IPS-18a (cell line): Measurements from ENCODE around the gene SPATA13.

Experiments
- H3K27ac ChIP-seq: one replicate; pipeline ENCODE4 v1.5.1; 2013; ENCODE audit warnings: low read length
- H3K27me3 ChIP-seq: one replicate; pipeline ENCODE4 v1.6.1; 2013; ENCODE audit warnings: mild to moderate bottlenecking, low read length; ENCODE audit not compliant: control insufficient read depth, insufficient read depth
- H3K36me3 ChIP-seq: one replicate; pipeline ENCODE4 v1.6.1; 2013; ENCODE audit warnings: low read depth, low read length; ENCODE audit not compliant: control insufficient read depth
- H3K4me1 ChIP-seq: one replicate; pipeline ENCODE4 v1.6.1; 2013; ENCODE audit warnings: low read depth, low read length; ENCODE audit not compliant: control insufficient read depth
- H3K4me3 ChIP-seq: one replicate; pipeline ENCODE4 v1.5.1; 2013; ENCODE audit warnings: low read length
- H3K9ac ChIP-seq: one replicate; pipeline ENCODE4 v1.6.1; 2013; ENCODE audit warnings: mild to moderate bottlenecking, low read length, moderate library complexity
- H3K9me3 ChIP-seq: one replicate; pipeline ENCODE4 v1.6.1; 2013; ENCODE audit warnings: low read depth, low read length; ENCODE audit not compliant: control insufficient read depth

The SPATA13 gene

GRCh38 chr13:24142886-24143285 is 17.6 kb upstream of the SPATA13 start:
- Histone ChIP-seq H3K27me3 (no peaks in the 10 kb centered on the region), H3K27ac (no peak overlapping the region), H3K36me3 (no peaks in the 10 kb centered on the region), H3K9me3 (no peaks in the 10 kb centered on the region), H3K4me3 (no peak overlapping the region), H3K4me1 (peaks cover 30% of the 10 kb centered on the region), H3K9ac (no peak overlapping the region)

- Histone ChIP-seq H3K27ac (no peak overlapping the region), H3K4me3 (no peak overlapping the region), H3K4me1 (peaks cover 41% of the 10 kb centered on the region), H3K9me3 (no peaks in the 10 kb centered on the region), H3K9ac (no peak overlapping the region), H3K36me3 (no peaks in the 10 kb centered on the region), H3K27me3 (no peaks in the 10 kb centered on the region)
Measured at GRCh38 chr13:24145240-24145639, 15.3 kb upstream of the SPATA13 start.

- no peaks in the 10 kb centered on the region for H3K36me3 ChIP-seq
- no peaks in the 10 kb centered on the region for H3K27me3 ChIP-seq
- no peak overlapping the region for H3K27ac ChIP-seq
- H3K4me3 ChIP-seq: no peak overlapping the region
- H3K9ac ChIP-seq: no peak overlapping the region
- no peaks in the 10 kb centered on the region for H3K9me3 ChIP-seq
- peaks cover 41% of the 10 kb centered on the region for H3K4me1 ChIP-seq
Measured at GRCh38 chr13:24145674-24146073, 14.8 kb upstream of the SPATA13 start.

- no peaks in the 10 kb centered on the region for H3K27me3 ChIP-seq
- H3K9ac ChIP-seq: no peak overlapping the region
- H3K36me3 ChIP-seq: no peaks in the 10 kb centered on the region
- H3K4me1 ChIP-seq: peaks cover 31% of the 10 kb centered on the region
- H3K9me3 ChIP-seq: no peaks in the 10 kb centered on the region
- H3K4me3 ChIP-seq: no peak overlapping the region
- H3K27ac ChIP-seq: no peak overlapping the region
Measured at GRCh38 chr13:24146961-24147569, 13.5 kb upstream of the SPATA13 start.

GRCh38 chr13:24147570-24147963 is 13.0 kb upstream of the SPATA13 start:
- H3K4me1 ChIP-seq: peaks cover 26% of the 10 kb centered on the region
- no peaks in the 10 kb centered on the region for H3K9me3 ChIP-seq
- no peak overlapping the region for H3K9ac ChIP-seq
- no peak overlapping the region for H3K4me3 ChIP-seq
- no peak overlapping the region for H3K27ac ChIP-seq
- H3K36me3 ChIP-seq: no peaks in the 10 kb centered on the region
- H3K27me3 ChIP-seq: no peaks in the 10 kb centered on the region

- no peaks in the 10 kb centered on the region for H3K36me3 ChIP-seq
- no peaks in the 10 kb centered on the region for H3K9me3 ChIP-seq
- H3K9ac ChIP-seq: no peak overlapping the region
- H3K4me1 ChIP-seq: peaks cover 22% of the 10 kb centered on the region
- H3K4me3 ChIP-seq: no peak overlapping the region
- H3K27me3 ChIP-seq: no peaks in the 10 kb centered on the region
- no peak overlapping the region for H3K27ac ChIP-seq
Measured at GRCh38 chr13:24148414-24149235, 11.9 kb upstream of the SPATA13 start.

- H3K27ac ChIP-seq: no peak overlapping the region
- no peaks in the 10 kb centered on the region for H3K36me3 ChIP-seq
- no peaks in the 10 kb centered on the region for H3K27me3 ChIP-seq
- H3K9ac ChIP-seq: no peak overlapping the region
- no peak overlapping the region for H3K4me3 ChIP-seq
- no peaks in the 10 kb centered on the region for H3K9me3 ChIP-seq
- peaks cover 22% of the 10 kb centered on the region for H3K4me1 ChIP-seq
Measured at GRCh38 chr13:24149246-24150032, 11.1 kb upstream of the SPATA13 start.

- H3K27me3 ChIP-seq: no peaks in the 10 kb centered on the region
- H3K4me3 ChIP-seq: no peak overlapping the region
- no peaks in the 10 kb centered on the region for H3K36me3 ChIP-seq
- no peak overlapping the region for H3K9ac ChIP-seq
- H3K9me3 ChIP-seq: no peaks in the 10 kb centered on the region
- H3K4me1 ChIP-seq: peaks cover 13% of the 10 kb centered on the region
- H3K27ac ChIP-seq: no peak overlapping the region
Measured at GRCh38 chr13:24150572-24150971, 9.9 kb upstream of the SPATA13 start.

GRCh38 chr13:24151864-24152263 is 8.7 kb upstream of the SPATA13 start:
- Histone ChIP-seq H3K27ac (no peak overlapping the region), H3K9ac (no peak overlapping the region), H3K4me3 (no peak overlapping the region), H3K27me3 (no peaks in the 10 kb centered on the region), H3K4me1 (peaks cover 12% of the 10 kb centered on the region), H3K36me3 (no peaks in the 10 kb centered on the region), H3K9me3 (no peaks in the 10 kb centered on the region)

GRCh38 chr13:24152292-24153214 is 8.0 kb upstream of the SPATA13 start:
- no peaks in the 10 kb centered on the region for H3K36me3 ChIP-seq
- H3K9ac ChIP-seq: no peak overlapping the region
- no peaks in the 10 kb centered on the region for H3K9me3 ChIP-seq
- no peak overlapping the region for H3K4me3 ChIP-seq
- no peak overlapping the region for H3K27ac ChIP-seq
- peaks cover 12% of the 10 kb centered on the region for H3K4me1 ChIP-seq
- no peaks in the 10 kb centered on the region for H3K27me3 ChIP-seq

- Histone ChIP-seq H3K27ac (no peak overlapping the region), H3K4me3 (no peak overlapping the region), H3K9ac (no peak overlapping the region), H3K27me3 (no peaks in the 10 kb centered on the region), H3K36me3 (no peaks in the 10 kb centered on the region), H3K9me3 (no peaks in the 10 kb centered on the region), H3K4me1 (peaks cover 15% of the 10 kb centered on the region)
Measured at GRCh38 chr13:24153347-24153746, 7.2 kb upstream of the SPATA13 start.
